GM19099 (cell line): Measurements from ENCODE around the gene PLXNA2.

ENCODE experiments used
- POLR2A ChIP-seq: IDR thresholded peaks from 3 replicates; pipeline ENCODE4 v1.6.1; 2011; ENCODE audit warnings: low read depth; ENCODE audit not compliant: insufficient read length; ENCODE audit errors: extremely low read depth

Gene PLXNA2

DNA sequence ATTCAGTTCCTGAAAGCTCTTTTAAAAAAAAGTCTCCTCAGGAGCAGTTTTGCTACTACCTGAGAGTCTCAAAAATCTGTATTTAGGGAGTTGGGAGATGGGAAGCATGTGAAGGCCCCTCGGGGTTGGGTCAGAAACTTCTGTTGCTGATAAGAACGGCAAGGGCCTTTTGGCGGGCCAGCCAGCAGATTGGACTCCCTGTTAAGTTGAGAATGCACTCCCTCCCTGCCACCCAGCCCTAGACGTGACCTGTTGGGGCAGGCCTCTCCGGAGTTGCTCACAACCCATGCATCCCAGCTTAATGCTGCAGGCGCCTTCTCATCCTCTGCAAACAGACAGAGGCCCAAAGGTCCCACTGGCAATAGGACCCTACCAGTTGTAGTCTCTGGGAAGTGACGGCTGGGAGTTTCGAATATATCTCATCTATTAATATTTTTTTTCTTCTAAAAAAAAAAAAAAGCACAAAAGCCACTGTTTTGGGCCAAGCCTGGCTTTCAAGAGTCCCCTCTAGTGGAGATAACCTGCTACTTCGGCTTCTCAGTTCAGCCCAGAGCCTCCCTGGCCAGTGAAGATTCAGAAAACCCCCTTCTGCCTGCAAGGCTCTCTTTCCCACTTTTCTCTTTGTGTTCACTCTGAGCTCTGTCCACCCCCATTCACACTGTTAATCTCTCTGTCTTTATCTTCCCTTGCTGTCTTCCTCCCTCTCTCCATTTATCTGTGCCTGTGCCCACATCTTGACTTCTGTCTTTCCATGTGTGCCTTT lies 5.3 kb downstream of the PLXNA2 start:
- TF ChIP-seq POLR2A = no peak

DNA sequence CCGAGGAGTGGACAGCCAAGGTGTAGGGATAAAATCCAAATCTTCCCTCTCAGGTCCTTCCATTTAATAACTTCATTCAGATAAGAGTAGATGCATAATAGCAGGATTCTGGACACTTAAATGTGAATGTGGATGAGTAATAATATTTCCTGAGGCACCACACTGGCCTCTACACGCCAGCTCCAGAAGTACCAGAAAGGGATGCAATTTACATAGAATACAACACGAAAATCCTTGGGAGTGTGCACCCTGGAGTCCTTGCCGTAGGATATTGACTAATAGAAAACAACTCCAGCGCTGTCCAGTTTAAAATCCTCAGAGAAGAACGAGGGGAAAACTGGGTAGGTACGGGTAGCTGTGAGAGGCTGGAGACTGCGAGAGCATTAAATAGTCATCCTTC lies 6.9 kb downstream of the PLXNA2 start:
- TF ChIP-seq POLR2A = no peak

DNA sequence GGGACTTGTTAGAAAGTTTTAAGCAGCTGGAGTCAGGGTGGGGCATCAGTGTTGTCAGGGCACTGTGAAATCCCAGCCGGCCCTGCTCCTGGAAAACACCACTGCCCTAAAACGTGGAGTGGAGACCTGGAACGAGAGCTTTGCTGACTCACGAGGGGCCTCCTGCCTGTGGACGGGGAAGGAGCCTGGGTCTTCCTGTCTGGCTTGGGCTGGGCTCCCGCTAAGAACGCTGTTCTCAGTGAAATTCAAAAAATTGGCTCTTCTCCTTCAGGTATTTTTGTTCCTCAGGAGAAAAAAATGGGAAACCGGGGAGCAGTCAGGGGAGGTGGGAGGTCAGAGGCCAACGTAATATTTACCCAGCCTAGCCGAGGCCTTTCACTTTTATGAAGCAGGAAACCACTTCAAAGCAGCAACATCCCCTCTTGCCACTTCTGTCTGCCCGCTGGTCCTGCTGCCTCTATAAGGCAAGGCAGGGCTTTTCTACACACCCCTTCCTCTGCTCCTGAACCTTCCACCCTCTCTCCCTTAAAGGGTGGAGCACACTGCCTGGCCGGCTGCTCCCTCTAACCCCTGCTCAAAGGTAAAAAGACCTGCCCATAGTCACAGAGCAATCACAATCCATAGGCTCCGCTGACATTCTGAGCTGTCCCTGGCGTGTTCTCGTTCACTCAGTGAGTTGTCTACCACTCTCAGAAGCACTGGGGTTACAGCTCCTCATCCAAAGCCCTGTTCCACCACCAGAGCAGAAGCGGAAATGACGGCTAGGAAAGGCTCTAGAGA lies 8.0 kb downstream of the PLXNA2 start:
- TF ChIP-seq POLR2A = no peak

DNA sequence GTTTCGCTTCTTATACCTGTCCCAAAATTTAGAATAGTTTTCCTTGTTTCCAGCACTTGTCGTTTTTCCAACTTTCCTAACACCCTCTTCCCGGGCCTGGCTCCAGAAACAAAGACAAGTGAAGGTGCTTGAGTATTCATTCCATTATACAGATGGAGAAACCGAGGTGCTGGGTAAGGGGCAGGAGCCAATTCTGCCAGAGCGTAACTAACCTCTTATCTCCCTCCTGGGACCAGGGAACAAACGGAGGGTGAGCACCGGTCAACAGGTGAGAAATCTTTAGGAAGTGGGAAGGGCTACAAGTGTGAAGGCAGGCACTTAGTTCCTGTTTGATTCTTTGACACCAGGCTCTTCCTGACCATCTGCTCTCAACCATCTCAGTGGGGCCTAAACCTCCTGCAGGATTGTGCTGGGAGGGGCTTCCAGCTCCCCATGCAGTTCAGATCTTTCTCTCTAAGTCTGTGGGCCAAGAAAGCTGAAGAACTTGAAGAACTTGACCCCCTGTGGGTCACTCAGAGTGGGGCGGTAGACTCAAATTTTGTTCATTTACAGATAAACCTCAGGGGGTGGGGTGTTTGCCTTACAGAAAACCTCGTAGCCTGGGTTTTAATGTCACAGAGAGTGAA lies 8.7 kb downstream of the PLXNA2 start:
- TF ChIP-seq POLR2A = no peak

DNA sequence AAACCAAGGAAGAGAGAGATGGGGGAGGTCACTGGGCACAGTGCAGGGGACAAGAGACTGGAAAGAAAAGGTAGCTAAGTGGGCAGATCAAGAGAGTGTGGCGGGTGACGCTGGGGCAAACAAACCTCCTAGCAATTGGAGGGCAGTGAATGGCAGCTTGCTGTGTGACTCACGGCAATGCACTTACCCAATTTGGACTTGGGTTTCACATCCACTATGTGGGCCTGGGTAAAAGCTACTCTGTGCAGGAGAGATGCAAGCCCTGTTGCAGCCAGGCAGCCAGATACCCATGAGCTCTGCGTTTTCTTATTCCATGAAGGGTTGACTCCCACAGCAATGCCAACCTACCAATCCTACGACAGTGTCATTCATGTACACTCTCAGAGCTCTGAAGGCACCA lies 9.5 kb downstream of the PLXNA2 start:
- TF ChIP-seq POLR2A = no peak

DNA sequence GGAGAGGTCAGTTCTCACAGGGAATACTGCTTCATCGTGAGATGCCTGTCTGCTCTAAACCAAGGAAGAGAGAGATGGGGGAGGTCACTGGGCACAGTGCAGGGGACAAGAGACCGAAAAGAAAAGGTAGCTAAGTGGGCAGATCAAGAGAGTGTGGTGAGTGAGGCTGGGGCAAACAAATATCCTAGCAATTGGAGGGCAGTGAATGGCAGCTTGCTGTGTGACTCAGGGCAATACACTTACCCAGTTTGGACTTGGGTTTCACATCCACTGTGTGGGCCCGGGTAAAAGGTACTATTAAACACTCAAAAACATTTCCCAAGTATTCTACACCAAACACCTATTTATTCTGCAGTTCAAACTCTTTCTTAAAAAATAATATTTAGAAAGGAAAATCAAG lies 10.2 kb downstream of the PLXNA2 start:
- TF ChIP-seq POLR2A = no peak

DNA sequence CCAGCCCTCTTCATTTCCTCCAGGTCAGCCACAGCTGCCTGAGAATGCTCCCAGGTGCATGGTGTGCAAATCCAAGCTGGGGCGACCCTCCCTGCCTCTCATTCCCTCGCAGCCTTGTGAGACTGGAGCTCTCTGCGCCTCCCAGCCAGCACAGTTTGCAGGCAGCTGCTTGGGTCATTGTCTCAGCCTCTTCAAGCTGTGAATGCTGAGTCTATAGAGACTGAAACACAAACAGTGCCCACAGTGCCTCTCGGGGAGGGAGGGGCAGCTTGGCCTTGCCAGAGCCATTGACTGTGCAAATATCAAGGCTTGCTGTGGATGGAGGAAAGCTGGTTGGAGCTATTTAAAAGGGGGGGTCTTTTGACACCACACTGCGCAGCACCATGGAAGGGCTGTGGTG lies 10.6 kb downstream of the PLXNA2 start:
- no peak for TF ChIP-seq POLR2A

DNA sequence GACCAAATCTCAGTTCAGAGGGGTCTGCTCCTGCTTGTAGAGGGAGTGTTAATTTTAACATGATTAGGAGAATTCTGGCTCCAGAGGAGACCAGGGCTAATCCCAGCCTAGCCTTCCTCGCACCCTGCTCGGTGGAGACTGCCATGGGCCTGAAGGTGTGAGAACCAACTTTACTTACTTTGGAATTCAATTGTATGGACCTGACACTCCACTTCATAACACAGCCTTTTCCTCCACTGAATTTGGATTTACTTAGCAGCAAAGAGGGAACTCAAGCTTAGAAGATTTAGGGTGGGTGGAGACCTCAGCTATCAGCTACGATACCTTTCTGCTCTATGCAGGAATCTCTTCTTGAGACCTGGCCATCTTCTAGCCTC lies 11.5 kb downstream of the PLXNA2 start:
- no peak for TF ChIP-seq POLR2A

DNA sequence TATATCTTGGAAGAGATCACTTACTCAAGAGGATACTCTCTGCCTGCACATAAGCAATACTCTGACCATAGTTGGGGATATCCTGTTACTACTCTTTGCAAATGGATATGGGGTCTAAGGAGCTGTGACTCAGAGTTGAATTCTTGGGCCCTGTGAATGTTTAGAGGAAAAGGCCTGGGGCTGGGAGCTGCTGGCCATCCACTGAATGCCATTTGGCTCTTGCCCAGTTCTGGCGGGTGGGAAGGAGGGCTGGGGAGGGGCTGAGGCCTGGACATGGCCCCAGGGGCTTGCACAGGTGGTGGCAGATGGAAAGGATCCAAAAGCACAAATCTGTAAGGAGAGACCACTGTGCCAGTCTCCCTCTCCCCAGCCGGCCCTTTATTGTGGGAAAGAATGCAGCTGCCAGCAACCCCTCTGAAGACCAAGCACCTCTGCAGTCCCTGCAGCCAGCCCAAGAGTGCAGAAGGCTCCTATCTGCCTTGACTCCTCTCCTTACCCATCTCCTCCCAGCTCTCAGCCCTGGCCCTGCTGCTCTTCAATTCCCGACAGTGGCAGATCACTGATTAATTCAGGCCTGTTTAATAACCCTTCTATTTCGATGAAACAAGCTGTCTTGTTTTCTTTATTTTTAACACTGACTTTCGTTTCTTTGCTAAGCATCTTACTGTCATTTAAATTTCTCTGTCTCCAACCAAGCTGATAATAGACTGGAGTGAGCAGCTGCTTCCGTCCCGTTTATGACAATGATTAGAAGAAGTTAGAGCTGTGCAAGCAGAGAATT lies 12.1 kb downstream of the PLXNA2 start:
- no peak for TF ChIP-seq POLR2A

DNA sequence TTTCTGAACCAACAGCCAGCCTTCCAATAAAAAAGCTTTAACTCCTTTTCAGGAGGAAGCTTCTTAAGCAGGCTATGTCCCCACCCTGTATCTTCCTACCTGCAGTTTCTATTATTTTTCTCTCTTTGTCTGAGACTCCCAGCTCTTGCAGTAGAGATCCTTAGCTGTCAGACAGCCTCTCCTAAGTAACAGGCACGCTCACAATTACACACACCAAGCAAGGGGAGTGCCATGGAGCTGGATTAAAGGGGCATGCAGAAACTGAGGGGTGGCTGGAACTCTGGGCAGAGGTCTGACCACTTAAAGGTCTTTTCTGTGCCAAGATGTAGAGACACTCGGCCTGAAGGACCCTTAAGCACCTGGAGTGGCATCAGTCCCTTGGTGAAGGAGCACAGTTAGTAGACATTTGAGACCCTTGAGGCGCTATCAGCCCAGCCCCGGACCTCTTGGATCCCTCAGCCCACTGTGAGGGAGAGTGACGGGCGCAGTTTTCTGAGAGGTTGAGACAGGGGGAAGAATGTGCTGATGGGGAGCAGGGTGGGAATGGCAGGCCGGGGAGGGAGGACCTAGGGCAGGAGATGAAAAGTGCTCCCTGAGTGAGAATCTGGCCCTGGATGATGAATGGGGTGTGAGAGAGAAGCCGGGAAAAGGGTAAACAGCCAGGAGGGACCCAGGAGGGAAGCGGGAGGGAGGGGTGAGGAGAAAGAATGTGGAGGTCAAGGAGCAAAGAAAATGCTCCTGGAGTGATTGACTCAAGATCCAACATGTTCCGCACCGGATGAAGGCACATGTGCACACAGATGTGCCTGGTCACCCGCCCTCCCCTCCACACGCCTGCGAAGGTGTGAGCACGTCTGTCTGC lies 13.3 kb downstream of the PLXNA2 start:
- no peak for TF ChIP-seq POLR2A

DNA sequence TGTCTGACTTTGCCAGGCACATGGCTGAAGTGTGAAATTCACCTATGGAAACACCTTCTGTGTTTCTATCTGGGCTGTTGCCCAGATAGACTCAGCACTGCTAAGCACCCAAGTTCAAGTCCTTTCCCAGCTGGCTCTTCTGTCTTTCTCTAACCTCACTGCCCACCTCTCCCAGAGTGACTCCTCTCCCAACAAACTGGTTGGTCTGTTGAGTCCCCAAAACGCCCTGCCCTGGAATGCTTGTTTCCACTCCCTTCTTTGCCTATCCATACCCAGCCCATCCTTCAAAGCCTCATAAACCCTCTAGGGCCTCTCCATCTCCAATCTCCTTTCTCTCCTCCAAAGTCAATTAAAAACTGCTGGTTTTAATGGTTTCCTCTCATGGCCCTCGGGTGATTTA lies 15.6 kb downstream of the PLXNA2 start:
- no peak for TF ChIP-seq POLR2A

DNA sequence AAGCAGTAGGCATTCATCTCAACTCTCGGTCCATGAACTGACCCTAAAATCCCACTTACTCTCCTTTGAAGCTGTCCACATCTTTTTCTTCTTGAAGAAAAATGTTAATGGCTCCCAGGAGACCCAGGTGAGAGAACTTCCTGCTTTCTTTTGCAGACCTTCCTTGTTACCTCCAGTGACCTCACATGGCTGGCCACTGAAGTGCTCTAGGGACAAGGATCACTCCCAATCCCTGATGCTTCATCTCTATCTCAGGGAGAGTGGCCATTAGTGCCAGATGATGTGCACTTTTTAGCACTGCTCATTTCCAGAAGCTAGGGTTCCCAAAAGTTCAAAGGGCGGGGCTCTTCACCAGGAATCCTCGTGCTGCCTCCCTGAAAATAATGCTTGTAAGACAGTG lies 16.2 kb downstream of the PLXNA2 start:
- TF ChIP-seq POLR2A = no peak

DNA sequence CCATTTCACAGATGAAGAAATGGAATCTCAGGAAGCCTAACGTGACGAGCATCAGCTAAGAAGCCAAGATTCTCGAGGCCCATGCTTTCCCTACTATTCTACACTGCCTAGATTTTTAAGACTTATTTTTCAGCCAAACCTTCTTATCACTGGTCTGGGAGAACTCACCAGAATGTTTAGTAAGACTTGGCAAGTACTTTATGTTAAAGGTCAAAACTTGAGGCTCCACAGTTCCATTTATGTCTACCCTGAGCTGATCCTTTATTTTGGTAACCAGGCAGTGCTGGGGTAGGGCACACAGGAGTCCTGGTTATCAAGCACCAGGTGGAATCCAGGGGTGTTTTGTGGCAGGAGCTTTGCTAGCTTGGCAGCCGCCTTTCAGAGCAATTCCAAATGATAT lies 16.8 kb downstream of the PLXNA2 start:
- no peak for TF ChIP-seq POLR2A
